ENCODE results near the gene UBXN11.

GRCh38 chr1:26328597-26328996, 22.2 kb upstream of the UBXN11 start:
- no peak for TF ChIP-seq CTCF (IDR thresholded peaks at IDR 0.05; ENCODE audit: borderline replicate concordance, extremely low read depth, low read length, poor library complexity, severe bottlenecking)
- TF ChIP-seq EZH2 (IDR thresholded peaks at IDR 0.05; ENCODE audit: borderline replicate concordance, low read depth, low read length, severe bottlenecking): no peak

All from DND-41 (cell line).